Astrocyte (in vitro differentiated cells and primary cell): Measurements from ENCODE around the gene ERH. TPM values are rescaled to one million over a fixed set of nuclear protein-coding genes. Genes with fewer than 3 reads are reported as not detected.

Experiments used
- DNase-seq: peaks from one replicate; pipeline ENCODE4 v3.0.0-alpha.2; 2010; ENCODE audit warnings: low read depth
- FAIRE-seq: peaks from 2 replicates; lab custom pipeline; 2011; peaks lifted over from hg19 to GRCh38; lab: Jason Lieb, UNC
- H2AFZ ChIP-seq: 2 replicates; pipeline ENCODE4 v1.6.0; 2012; ENCODE audit warnings: low read depth, low read length, inconsistent platforms
- H3K27ac ChIP-seq: 2 replicates; pipeline ENCODE4 v1.5.1; 2011; ENCODE audit warnings: low read depth, low read length, inconsistent platforms
- H3K27me3 ChIP-seq: 2 replicates; pipeline ENCODE4 v1.6.0; 2011; ENCODE audit warnings: low read length, inconsistent platforms; ENCODE audit not compliant: insufficient read depth
- H3K36me3 ChIP-seq: 2 replicates; pipeline ENCODE4 v1.5.1; 2011; ENCODE audit warnings: low read length, inconsistent platforms; ENCODE audit not compliant: insufficient read depth
- H3K4me1 ChIP-seq: 2 replicates; pipeline ENCODE4 v1.5.1; 2011; ENCODE audit warnings: low read length, inconsistent platforms; ENCODE audit not compliant: insufficient read depth
- H3K4me2 ChIP-seq: 2 replicates; pipeline ENCODE4 v1.6.0; 2012; ENCODE audit warnings: low read length, inconsistent platforms
- H3K4me3 ChIP-seq: 2 replicates; pipeline ENCODE4 v1.5.1; 2011; ENCODE audit warnings: low read depth, mild to moderate bottlenecking, low read length, inconsistent platforms; ENCODE audit not compliant: insufficient read depth
- H3K79me2 ChIP-seq: 2 replicates; pipeline ENCODE4 v1.6.0; 2012; ENCODE audit warnings: mild to moderate bottlenecking, low read length, inconsistent platforms; ENCODE audit not compliant: insufficient read depth
- H3K9ac ChIP-seq: 2 replicates; pipeline ENCODE4 v1.6.0; 2012; ENCODE audit warnings: mild to moderate bottlenecking, low read length, inconsistent platforms
- H3K9me3 ChIP-seq: 2 replicates; pipeline ENCODE4 v1.5.1; 2012; ENCODE audit warnings: low read depth, mild to moderate bottlenecking, low read length, inconsistent platforms; ENCODE audit not compliant: insufficient read depth
- H4K20me1 ChIP-seq: 2 replicates; pipeline ENCODE4 v1.6.0; 2012; ENCODE audit warnings: low read length, inconsistent platforms; ENCODE audit not compliant: insufficient read depth
- H3K27ac Mint-ChIP-seq: one replicate; pipeline ENCODE4 v1.8.0; 2021; ENCODE audit warnings: mild to moderate bottlenecking, mixed read lengths; ENCODE audit not compliant: unreplicated experiment
- H3K27me3 Mint-ChIP-seq: one replicate; pipeline ENCODE4 v1.8.0; 2021; ENCODE audit warnings: low read depth, mixed read lengths; ENCODE audit not compliant: unreplicated experiment
- H3K36me3 Mint-ChIP-seq: one replicate; pipeline ENCODE4 v1.8.0; 2021; ENCODE audit warnings: low read depth, mixed read lengths; ENCODE audit not compliant: unreplicated experiment
- H3K4me1 Mint-ChIP-seq: one replicate; pipeline ENCODE4 v1.8.0; 2021; ENCODE audit warnings: low read depth, mixed read lengths; ENCODE audit not compliant: unreplicated experiment
- H3K4me3 Mint-ChIP-seq: one replicate; pipeline ENCODE4 v1.8.0; 2021; ENCODE audit warnings: mild to moderate bottlenecking, moderate library complexity, mixed read lengths; ENCODE audit not compliant: unreplicated experiment
- H3K9me3 Mint-ChIP-seq: one replicate; pipeline ENCODE4 v1.8.0; 2021; ENCODE audit warnings: mild to moderate bottlenecking, mixed read lengths; ENCODE audit not compliant: unreplicated experiment
- EZH2 ChIP-seq: IDR thresholded peaks from 2 replicates; pipeline ENCODE4 v1.6.1; 2012; ENCODE audit warnings: mild to moderate bottlenecking, low read length, inconsistent platforms; ENCODE audit not compliant: insufficient read depth
- total RNA-seq: library from RNA; stranded (reverse); gene quantifications from 2 replicates; pipeline ENCODE4 v1.2.1, GENCODE V29; 2021
- TF ChIP-seq, protein P1 (sequence below): IDR thresholded peaks from 2 replicates; pipeline ENCODE4 v1.5.1; 2011; ENCODE audit warnings: low read depth, mild to moderate bottlenecking, inconsistent platforms, low read length, moderate library complexity; ENCODE audit not compliant: insufficient read depth

Gene ERH
- total RNA-seq, 1 donor from 2014 or later: 255 TPM

DNA sequence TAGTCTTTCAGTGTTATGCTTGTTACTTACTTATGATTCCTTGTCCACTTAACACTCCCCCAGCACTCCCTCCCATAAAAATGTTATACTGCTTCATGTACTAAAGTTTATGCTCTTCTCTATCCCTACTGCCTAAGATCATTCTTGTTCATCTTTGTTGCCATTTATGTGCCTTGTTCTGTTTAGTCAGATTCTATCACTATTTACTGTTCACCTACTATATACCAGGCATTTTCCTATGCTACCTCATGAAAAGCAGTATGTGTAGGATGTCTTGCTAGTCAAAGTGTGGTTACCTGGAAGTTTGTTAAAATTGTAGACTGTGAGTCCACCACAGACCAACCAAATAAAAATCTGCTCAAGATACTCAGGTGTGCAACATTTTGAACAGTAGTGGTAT lies 23.9 kb downstream of the ERH start:
- no peak overlapping the region for H2AFZ ChIP-seq
- no peak overlapping the region for H3K4me3 ChIP-seq
- H3K9me3 Mint-ChIP-seq: no peaks in the 10 kb centered on the region
- no peak overlapping the region for H3K9ac ChIP-seq
- TF ChIP-seq, protein P1, sequence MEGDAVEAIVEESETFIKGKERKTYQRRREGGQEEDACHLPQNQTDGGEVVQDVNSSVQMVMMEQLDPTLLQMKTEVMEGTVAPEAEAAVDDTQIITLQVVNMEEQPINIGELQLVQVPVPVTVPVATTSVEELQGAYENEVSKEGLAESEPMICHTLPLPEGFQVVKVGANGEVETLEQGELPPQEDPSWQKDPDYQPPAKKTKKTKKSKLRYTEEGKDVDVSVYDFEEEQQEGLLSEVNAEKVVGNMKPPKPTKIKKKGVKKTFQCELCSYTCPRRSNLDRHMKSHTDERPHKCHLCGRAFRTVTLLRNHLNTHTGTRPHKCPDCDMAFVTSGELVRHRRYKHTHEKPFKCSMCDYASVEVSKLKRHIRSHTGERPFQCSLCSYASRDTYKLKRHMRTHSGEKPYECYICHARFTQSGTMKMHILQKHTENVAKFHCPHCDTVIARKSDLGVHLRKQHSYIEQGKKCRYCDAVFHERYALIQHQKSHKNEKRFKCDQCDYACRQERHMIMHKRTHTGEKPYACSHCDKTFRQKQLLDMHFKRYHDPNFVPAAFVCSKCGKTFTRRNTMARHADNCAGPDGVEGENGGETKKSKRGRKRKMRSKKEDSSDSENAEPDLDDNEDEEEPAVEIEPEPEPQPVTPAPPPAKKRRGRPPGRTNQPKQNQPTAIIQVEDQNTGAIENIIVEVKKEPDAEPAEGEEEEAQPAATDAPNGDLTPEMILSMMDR: no peak
- TF ChIP-seq EZH2: no peak
- H3K36me3 ChIP-seq: peaks cover 21% of the 10 kb centered on the region
- H3K27ac ChIP-seq: no peak overlapping the region
- peaks cover 4% of the 10 kb centered on the region for H3K9me3 ChIP-seq
- H3K27ac Mint-ChIP-seq: no peak overlapping the region
- FAIRE-seq (no peak), DNase-seq (no peak)
- H3K27me3 ChIP-seq: no peaks in the 10 kb centered on the region
- peaks cover 8% of the 10 kb centered on the region for H3K4me1 Mint-ChIP-seq
- peaks cover 18% of the 10 kb centered on the region for H3K36me3 Mint-ChIP-seq
- H3K4me1 ChIP-seq: no peaks in the 10 kb centered on the region
- H3K4me3 Mint-ChIP-seq: no peak overlapping the region
- no peak overlapping the region for H3K4me2 ChIP-seq
- no peaks in the 10 kb centered on the region for H3K27me3 Mint-ChIP-seq
- peaks cover 8% of the 10 kb centered on the region for H4K20me1 ChIP-seq
- no peaks in the 10 kb centered on the region for H3K79me2 ChIP-seq

GRCh38 chr14:69373104-69373503 lies 25.0 kb downstream of the ERH start:
- Histone ChIP-seq H3K4me1 (no peaks in the 10 kb centered on the region), H3K27me3 (no peaks in the 10 kb centered on the region), H3K79me2 (no peaks in the 10 kb centered on the region), H3K4me2 (no peak overlapping the region), H3K9me3 (peaks cover 4% of the 10 kb centered on the region), H3K36me3 (peaks cover 21% of the 10 kb centered on the region), H3K27ac (no peak overlapping the region), H3K9ac (no peak overlapping the region), H2AFZ (no peak overlapping the region), H3K4me3 (no peak overlapping the region), H4K20me1 (peaks cover 8% of the 10 kb centered on the region)
- Mint-ChIP-seq H3K36me3 (peaks cover 19% of the 10 kb centered on the region), H3K4me3 (no peak overlapping the region), H3K4me1 (peaks cover 8% of the 10 kb centered on the region), H3K27me3 (no peaks in the 10 kb centered on the region), H3K9me3 (no peaks in the 10 kb centered on the region), H3K27ac (no peak overlapping the region)
- FAIRE-seq (no peak), DNase-seq (no peak)
- TF ChIP-seq, protein P1: no peak
- no peak for TF ChIP-seq EZH2

- Mint-ChIP-seq H3K9me3 (no peaks in the 10 kb centered on the region), H3K36me3 (peaks cover 19% of the 10 kb centered on the region), H3K4me1 (peaks cover 8% of the 10 kb centered on the region), H3K4me3 (no peak overlapping the region), H3K27ac (no peak overlapping the region), H3K27me3 (no peaks in the 10 kb centered on the region)
- Histone ChIP-seq H3K36me3 (peaks cover 17% of the 10 kb centered on the region), H3K4me1 (no peaks in the 10 kb centered on the region), H3K27me3 (no peaks in the 10 kb centered on the region), H3K4me3 (no peak overlapping the region), H3K79me2 (no peaks in the 10 kb centered on the region), H3K9ac (no peak overlapping the region), H4K20me1 (peaks cover 4% of the 10 kb centered on the region), H2AFZ (no peak overlapping the region), H3K4me2 (no peak overlapping the region), H3K9me3 (peaks cover 4% of the 10 kb centered on the region), H3K27ac (no peak overlapping the region)
- TF ChIP-seq, protein P1: no peak
- TF ChIP-seq EZH2: no peak
- FAIRE-seq (no peak), DNase-seq (no peak)
Observed at GRCh38 chr14:69372146-69372545, 26.0 kb downstream of the ERH start.
